ENCODE measurements around the gene RSPH10B. TPM values are rescaled to one million over a fixed set of nuclear protein-coding genes. Genes with fewer than 3 reads are reported as not detected.
"Not testable (repeated sequence)": the region's sequence is repeated elsewhere in the genome, so short reads cannot be mapped to it uniquely, and the experiment has no call there.

Gene RSPH10B
- total and polyA plus RNA-seq, 2 of the 8 experiments (the other 6 are each of a cell fraction or from before 2014, with no cell fraction given) = 0.17 to 0.45 TPM

DNA sequence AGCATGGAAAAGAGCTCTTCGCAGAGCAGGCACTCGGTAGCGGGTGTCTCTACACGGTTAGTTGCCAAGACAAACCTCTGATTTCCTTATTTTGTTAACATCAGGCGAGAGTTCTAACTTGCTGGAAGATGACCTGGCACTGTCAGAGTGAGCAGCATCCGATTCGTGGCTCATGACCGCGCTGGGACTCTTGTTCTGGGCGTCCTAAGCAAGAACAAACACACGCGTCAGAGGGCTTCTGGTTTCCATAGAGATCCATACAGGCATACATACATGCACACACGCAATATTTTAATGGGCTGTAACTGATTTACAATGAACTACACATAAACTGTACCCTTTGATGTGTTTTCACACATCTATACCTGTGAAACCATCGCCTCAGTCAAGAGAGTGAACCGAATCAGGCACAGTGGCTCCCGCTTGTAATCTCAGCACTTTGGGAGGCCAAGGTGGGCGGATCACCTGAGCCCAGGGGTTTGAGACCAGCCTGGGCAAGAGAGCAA is 35.5 kb downstream of the RSPH10B start:
- H3K27ac ChIP-seq (ENCODE audit: low read depth, low read length); H2AFZ ChIP-seq (ENCODE audit: low read length); H2BK12ac ChIP-seq (ENCODE audit: low read depth, low read length); H2BK120ac ChIP-seq (replicated peaks; ENCODE audit: low read depth, low read length); H3K14ac ChIP-seq (ENCODE audit: insufficient read length); H3K4me1 ChIP-seq (replicated peaks in 1 of 4; ENCODE audit: control insufficient read depth in 3 of 4, insufficient read depth in 4 of 4, low read length in 3 of 4); H3K36me3 ChIP-seq (ENCODE audit: control insufficient read depth in 2 of 4, insufficient read depth in 4 of 4, low read length in 3 of 4); POLR2A ChIA-PET (ENCODE audit: partially characterized antibody); H2AK5ac ChIP-seq (ENCODE audit: low read depth, low read length); H3K4me3 ChIP-seq (ENCODE audit: extremely low read depth in 1 of 4, insufficient read depth in 2 of 4, low read depth in 3 of 4, low read length in 4 of 4); H3K23me2 ChIP-seq (ENCODE audit: low read depth, low read length); H4K8ac ChIP-seq (ENCODE audit: extremely low read depth, insufficient read depth, low read length); H3K4me2 ChIP-seq (ENCODE audit: insufficient read depth in 1 of 2, low read depth in 2 of 2, low read length in 2 of 2); H3K79me2 ChIP-seq (ENCODE audit: control insufficient read depth in 1 of 2, insufficient read depth in 2 of 2, low read length in 2 of 2); H3K4ac ChIP-seq (replicated peaks; ENCODE audit: insufficient read length, low read depth, low read length); H3K9ac ChIP-seq (replicated peaks in 1 of 4; ENCODE audit: extremely low read depth in 1 of 4, low read depth in 3 of 4, low read length in 3 of 4); FAIRE-seq; H2BK20ac ChIP-seq (ENCODE audit: low read length); H2BK5ac ChIP-seq (ENCODE audit: low read depth, low read length); H3K79me1 ChIP-seq (ENCODE audit: low read depth, low read length); H3K18ac ChIP-seq (ENCODE audit: extremely low read depth, low read length); H4K5ac ChIP-seq (ENCODE audit: insufficient read length, low read depth, low read length); H3K27me3 ChIP-seq (replicated peaks in 1 of 4; ENCODE audit: control insufficient read depth in 3 of 4, extremely low read depth in 1 of 4, insufficient read depth in 3 of 4, low read length in 3 of 4); H3K23ac ChIP-seq (ENCODE audit: insufficient read length); H3K9me3 ChIP-seq (ENCODE audit: insufficient read depth in 2 of 2, low read depth in 1 of 2, low read length in 1 of 2); H4K20me1 ChIP-seq (replicated peaks in 1 of 2; ENCODE audit: control insufficient read depth in 1 of 2, insufficient read depth in 2 of 2, low read length in 2 of 2); DNase-seq (ENCODE audit: low read depth in 1 of 2, low spot score in 2 of 2); H4K91ac ChIP-seq (replicated peaks; ENCODE audit: insufficient read length, low read length); H3K56ac ChIP-seq (replicated peaks; ENCODE audit: insufficient read length, low read depth, low read length); H2BK15ac ChIP-seq (ENCODE audit: low read length); CTCF ChIA-PET (ENCODE audit: partially characterized antibody): not testable (repeated sequence)
- WGBS, 2 experiments (ENCODE audit: extremely low coverage in 1 of 2, insufficient coverage in 1 of 2, insufficient read length in 1 of 2, insufficient replicate concordance in 2 of 2, low coverage in 1 of 2, low lambda C conversion rate in 2 of 2, missing lambda C conversion rate in 1 of 2) = no CpG with 5 or more reads among the region's 17 CpGs

DNA sequence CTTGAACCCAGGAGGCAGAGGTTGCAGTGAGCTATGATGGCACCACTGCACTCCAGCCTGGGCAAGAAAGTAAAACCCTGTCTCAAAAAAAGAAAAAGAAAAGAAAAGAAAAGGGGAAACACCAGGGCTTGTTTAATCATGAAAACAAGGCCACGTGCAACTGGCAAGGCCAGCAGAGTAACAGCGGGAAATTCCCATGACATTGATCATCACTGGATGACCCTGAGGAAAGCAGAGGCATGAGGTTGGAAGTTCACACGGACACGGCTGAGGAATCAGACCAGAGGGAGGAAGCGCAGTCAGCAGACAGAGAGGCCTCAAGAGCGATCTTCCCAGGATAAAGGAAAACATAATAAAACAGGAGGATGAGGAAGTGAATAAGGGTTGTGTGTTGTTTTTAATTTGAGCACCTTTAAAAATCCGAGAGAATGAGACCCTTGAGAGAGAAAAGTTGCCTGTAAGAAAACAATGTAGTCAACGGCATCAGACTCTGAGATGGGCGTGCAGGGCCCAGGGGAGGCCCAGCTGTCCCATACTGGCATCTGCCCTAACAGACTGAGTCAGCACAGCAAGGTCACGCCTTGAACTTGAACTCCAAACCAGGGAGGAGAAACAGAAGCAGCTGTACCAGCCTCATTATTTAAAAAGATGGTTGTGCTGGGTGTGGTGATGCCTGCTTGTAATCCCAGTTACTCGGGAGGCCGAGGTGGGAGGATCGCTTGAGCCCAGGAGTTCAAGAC is 38.4 kb downstream of the RSPH10B start:
- DNase-seq (ENCODE audit: low read depth in 1 of 2, low spot score in 2 of 2); H3K23me2 ChIP-seq (ENCODE audit: low read depth, low read length); H3K4me1 ChIP-seq (replicated peaks in 1 of 4; ENCODE audit: control insufficient read depth in 3 of 4, insufficient read depth in 4 of 4, low read length in 3 of 4); H4K5ac ChIP-seq (ENCODE audit: insufficient read length, low read depth, low read length); FAIRE-seq; H3K27ac ChIP-seq (ENCODE audit: low read depth, low read length); H3K56ac ChIP-seq (replicated peaks; ENCODE audit: insufficient read length, low read depth, low read length); H3K27me3 ChIP-seq (replicated peaks in 1 of 4; ENCODE audit: control insufficient read depth in 3 of 4, extremely low read depth in 1 of 4, insufficient read depth in 3 of 4, low read length in 3 of 4); H4K8ac ChIP-seq (ENCODE audit: extremely low read depth, insufficient read depth, low read length); H2BK5ac ChIP-seq (ENCODE audit: low read depth, low read length); H4K91ac ChIP-seq (replicated peaks; ENCODE audit: insufficient read length, low read length); POLR2A ChIA-PET (ENCODE audit: partially characterized antibody); H3K23ac ChIP-seq (ENCODE audit: insufficient read length); H4K20me1 ChIP-seq (replicated peaks in 1 of 2; ENCODE audit: control insufficient read depth in 1 of 2, insufficient read depth in 2 of 2, low read length in 2 of 2); H3K79me1 ChIP-seq (ENCODE audit: low read depth, low read length); H3K4me2 ChIP-seq (ENCODE audit: insufficient read depth in 1 of 2, low read depth in 2 of 2, low read length in 2 of 2); H3K9ac ChIP-seq (replicated peaks in 1 of 4; ENCODE audit: extremely low read depth in 1 of 4, low read depth in 3 of 4, low read length in 3 of 4); H2AFZ ChIP-seq (ENCODE audit: low read length); H3K79me2 ChIP-seq (ENCODE audit: control insufficient read depth in 1 of 2, insufficient read depth in 2 of 2, low read length in 2 of 2); H2AK5ac ChIP-seq (ENCODE audit: low read depth, low read length); H3K4me3 ChIP-seq (ENCODE audit: extremely low read depth in 1 of 4, insufficient read depth in 2 of 4, low read depth in 3 of 4, low read length in 4 of 4); H2BK20ac ChIP-seq (ENCODE audit: low read length); H3K14ac ChIP-seq (ENCODE audit: insufficient read length); H3K36me3 ChIP-seq (ENCODE audit: control insufficient read depth in 2 of 4, insufficient read depth in 4 of 4, low read length in 3 of 4); H2BK120ac ChIP-seq (replicated peaks; ENCODE audit: low read depth, low read length); H3K4ac ChIP-seq (replicated peaks; ENCODE audit: insufficient read length, low read depth, low read length); H2BK15ac ChIP-seq (ENCODE audit: low read length); H3K18ac ChIP-seq (ENCODE audit: extremely low read depth, low read length); CTCF ChIA-PET (ENCODE audit: partially characterized antibody); H3K9me3 ChIP-seq (ENCODE audit: insufficient read depth in 2 of 2, low read depth in 1 of 2, low read length in 1 of 2); H2BK12ac ChIP-seq (ENCODE audit: low read depth, low read length): not testable (repeated sequence)
- WGBS, 2 experiments (ENCODE audit: extremely low coverage in 1 of 2, insufficient coverage in 1 of 2, insufficient read length in 1 of 2, insufficient replicate concordance in 2 of 2, low coverage in 1 of 2, low lambda C conversion rate in 2 of 2, missing lambda C conversion rate in 1 of 2) = 80% methylated on average over 3 of the region's 13 CpGs; no CpG with 5 or more reads in 1 of the 2 experiments
